SK-N-DZ (cell line): ENCODE results near the gene TP53BP2. TPM values are rescaled to one million over a fixed set of nuclear protein-coding genes. Genes with fewer than 3 reads are reported as not detected.
"Not testable (repeated sequence)": the region's sequence is repeated elsewhere in the genome, so short reads cannot be mapped to it uniquely, and the experiment has no call there.

ENCODE experiments used
- DNase-seq: peaks from one replicate; pipeline ENCODE4 v3.0.0-alpha.2; 2015; ENCODE audit warnings: low spot score
- polyA plus RNA-seq, 2 experiments: library from polyadenylated mRNA; depleted of rRNA; stranded (reverse); fragments of >200 nt; gene quantifications; 2 replicates each; pipeline ENCODE4 v1.2.3, GENCODE V29; 2014

The TP53BP2 gene
- polyA plus RNA-seq (2014; cell fraction: cytosol; rRNA removed), result 51.7 and 52.8 TPM in 2 replicates
- 36.7 and 42.5 TPM in 2 replicates for polyA plus RNA-seq (2014; cell fraction: nucleus; rRNA removed)

DNA sequence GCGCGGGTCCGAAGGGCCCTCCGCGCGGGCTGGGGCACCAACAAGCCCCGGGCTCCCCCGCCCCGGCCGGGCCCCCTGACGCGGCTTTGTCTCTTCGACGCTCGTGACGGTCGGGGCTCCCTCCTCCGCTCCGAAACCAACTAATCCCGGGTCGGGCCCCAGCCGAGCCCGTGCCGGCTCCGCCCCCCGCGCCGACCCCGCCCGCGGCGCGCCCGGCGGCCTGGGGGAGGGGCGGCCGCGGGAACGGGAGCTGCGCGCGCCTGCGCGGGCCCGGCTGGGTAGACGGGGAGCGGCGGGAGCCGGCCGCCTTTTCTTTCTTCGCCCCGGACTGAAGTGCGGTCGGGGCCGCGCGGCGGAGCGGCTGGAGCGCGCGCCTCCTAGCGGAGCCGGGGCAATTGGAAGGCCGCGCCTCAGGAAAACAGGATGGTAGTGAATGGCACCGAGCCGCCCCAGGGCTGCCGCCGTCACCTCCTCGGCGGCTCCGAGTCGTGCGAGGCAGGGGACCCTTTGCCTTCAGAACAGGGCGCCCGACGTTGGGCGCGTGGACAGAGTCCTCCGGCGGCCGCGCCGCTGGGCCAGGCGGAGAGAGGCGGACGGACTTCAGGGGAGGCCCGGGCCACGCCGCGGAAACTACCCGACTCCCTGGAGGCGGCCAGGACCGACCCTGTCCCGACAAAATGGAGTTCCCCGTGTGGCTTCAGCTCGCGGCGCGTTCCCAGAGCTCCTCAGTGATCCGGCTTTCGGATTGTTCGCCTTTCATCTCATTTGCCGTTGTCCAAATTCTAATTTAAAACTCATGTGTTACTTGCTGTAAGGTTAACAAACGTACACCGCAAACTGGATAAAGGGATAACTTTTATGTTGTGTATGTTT lies at the start of gene TP53BP2:
TSS of gene TP53BP2 (minus strand) at position 138 of the 873 bp plus-strand sequence. CDS start 267 bp downstream, outside the sequence.
- DNase-seq, result peak; percentile 86

- DNase-seq, result not testable (repeated sequence)
These were observed 44.7 kb upstream of the TP53BP2 start for GRCh38 chr1:223890494-223890893.

DNA sequence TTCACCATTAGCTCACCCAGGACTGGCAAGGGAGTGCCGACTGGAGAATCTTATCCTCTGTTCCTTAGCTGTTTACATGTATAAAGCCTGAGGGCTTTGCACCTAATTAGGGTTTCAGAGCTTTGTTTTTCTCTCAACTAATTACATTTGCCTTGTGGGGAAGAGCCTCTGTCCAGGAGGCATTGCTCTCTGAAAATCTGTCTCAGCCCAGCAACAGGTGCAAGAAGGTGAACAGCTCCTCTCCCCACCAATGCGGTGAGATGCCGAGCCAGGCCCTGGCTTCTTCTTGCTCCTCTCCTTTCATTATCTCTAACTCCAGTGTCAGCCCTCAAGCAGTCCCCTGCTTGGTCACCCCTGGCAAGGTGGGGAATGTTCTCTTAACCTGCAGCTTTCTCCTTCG lies 43.6 kb upstream of the TP53BP2 start:
- DNase-seq, result not testable (repeated sequence)

- no peak for DNase-seq
These were observed 42.1 kb upstream of the TP53BP2 start for GRCh38 chr1:223887747-223888418.

- DNase-seq, result no peak
These were observed 40.8 kb upstream of the TP53BP2 start for GRCh38 chr1:223886516-223886921.

- DNase-seq, result no peak
These were observed 39.9 kb upstream of the TP53BP2 start for GRCh38 chr1:223885614-223886013.

DNA sequence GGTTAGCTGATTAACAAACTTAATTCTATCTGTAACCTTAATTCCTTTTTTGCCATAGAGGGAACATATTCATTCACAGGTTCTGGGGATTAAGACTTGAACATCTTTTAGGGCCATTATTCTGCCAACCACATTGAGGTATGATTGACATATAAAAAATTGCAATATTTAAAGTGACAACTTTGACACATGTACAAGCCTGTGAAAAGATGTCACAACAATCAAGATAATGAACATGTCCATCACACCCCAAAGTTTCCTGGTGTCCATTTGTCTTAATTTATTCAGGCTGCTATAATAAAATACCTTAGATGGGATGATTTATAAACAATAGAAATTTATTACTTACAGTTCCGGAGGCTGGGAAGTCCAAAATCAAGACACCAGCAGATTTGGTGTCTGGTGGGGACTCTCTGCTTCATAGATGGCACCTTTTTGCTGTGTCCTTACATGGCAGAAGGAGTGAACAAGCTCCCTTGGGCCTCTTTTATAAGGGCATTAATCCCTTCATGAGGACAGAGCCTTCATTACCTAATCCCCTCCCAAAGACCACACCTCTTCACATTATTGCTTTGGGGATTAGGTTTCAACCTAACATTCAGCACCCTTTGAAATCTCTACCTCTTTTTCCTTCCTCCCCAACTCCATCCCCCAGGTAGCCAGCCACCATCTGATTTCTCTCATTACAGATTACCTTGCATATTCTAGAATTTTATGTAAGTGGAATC lies 33.0 kb upstream of the TP53BP2 start:
- no peak for DNase-seq

DNA sequence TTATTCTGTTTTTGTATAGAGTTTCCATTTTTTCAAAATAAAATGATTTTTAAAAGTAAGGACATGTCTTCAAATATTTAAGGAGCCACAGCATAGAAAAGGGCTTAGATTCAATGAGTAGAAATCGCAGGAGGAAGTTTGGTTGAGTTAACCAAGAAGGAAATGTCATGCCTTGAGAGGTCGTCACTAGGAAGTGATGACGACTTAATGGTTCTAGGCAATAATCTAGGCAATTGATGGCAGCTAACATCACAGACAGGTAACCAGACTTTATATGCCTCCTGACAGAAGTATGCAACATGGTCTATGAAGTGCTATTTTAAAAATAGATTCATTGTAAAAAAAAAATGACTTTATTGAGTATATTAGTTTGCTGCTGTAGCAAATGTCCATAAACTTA lies 32.1 kb upstream of the TP53BP2 start:
- DNase-seq, result no peak

DNA sequence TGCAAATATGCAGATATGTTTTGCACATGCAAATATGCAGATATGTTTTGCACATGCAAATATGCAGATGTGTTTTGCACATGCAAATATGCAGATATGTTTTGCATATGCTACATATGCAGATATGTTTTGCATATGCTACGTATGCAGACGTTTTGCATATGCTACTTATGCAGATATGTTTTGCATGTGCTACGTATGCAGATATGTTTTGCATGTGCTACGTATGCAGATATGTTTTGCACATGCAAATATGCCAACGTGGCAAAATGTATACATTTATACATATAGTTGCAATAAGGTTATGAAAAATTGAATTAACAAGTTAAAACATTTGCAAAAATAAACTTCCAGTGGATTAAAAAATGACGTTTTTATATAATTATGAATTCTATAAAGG lies 30.8 kb upstream of the TP53BP2 start:
- no peak for DNase-seq

DNA sequence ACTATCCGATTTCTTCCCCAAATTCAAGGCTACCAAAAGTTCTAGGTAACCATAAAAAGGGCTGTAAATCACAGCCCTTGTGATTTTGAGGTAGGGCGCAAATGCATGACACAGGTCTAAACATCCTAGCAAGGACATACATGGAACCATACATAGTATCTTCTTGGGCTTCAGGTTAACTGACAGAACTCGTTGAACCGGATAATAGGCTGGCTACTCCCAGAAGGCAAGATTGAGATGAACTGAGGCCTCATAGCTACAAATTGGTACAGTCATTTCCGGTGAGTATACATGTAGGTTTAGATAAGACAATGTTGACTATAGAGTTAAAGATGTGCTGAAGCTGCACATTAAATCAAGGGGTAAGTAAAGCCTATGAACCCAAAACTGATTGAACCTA lies 27.3 kb upstream of the TP53BP2 start:
- DNase-seq, result no peak

- DNase-seq, result no peak
These were observed 26.7 kb upstream of the TP53BP2 start for GRCh38 chr1:223872308-223872901.

DNA sequence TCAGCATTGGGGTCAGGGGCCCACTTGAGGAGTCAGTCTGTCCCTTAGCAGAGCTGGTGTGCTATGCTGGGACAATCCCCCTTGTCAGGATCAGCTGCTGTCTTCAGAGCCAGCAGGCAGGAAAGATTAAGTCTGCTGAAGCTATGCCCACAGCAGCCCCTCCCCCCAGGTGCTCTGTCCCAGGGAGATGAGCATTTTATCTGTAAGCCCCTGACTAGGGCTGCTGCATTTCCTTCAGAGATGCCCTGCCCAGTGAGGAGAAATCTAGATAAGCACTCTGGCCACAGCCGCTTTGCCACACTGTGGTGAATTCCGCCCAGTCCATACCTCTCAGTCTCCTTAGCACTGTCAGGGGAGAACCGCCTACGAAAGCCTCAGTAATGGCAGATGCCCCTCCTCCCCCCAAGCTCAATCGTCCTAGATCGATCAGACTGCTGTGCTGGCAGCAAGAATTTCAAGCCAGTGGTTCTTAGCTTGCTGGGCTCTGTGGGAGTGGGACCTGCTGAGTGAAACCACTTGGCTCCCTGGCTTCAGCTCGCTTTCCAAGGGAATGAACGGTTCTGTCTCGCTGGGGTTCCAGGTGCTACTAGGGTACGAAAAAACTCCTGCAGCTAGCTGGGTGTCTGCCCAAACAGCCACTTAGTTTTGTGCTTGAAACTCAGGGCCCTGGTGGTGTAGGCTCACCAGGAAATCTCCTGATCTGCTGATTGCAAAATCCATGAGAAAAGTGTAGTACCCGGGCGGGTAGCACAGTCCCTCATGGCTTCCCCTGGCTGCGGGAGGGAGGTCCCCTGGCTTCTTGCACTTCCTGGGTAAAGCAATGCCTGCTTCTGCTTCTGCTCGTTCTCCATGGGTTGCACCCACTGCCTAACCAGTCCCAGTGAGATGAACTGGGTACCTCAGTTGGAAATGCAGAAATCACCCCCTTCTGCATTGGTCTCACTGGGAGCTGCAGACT lies 25.1 kb upstream of the TP53BP2 start:
- DNase-seq, result peak; percentile 37

GRCh38 chr1:223864599-223865368 lies 19.0 kb upstream of the TP53BP2 start:
- not testable (repeated sequence) for DNase-seq

DNA sequence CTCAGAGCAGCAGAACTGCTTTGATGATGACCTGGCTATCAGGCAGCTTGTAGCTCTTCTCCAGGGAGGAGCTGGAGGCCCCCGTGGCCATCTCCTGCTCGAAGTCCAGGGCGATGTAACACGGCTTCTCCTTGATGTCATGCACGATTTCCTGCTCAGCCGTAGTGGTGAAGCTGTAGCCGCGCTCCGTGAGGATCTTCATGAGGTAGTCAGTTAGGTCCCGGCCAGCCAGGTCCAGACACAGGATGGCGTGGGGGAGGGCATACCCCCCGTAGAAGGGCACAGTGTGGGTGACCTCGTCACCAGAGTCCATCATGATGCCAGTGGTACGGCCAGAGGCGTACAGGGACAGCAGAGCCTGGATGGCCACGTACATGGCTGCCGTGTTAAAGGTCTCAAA lies 18.3 kb upstream of the TP53BP2 start:
- no peak for DNase-seq

DNA sequence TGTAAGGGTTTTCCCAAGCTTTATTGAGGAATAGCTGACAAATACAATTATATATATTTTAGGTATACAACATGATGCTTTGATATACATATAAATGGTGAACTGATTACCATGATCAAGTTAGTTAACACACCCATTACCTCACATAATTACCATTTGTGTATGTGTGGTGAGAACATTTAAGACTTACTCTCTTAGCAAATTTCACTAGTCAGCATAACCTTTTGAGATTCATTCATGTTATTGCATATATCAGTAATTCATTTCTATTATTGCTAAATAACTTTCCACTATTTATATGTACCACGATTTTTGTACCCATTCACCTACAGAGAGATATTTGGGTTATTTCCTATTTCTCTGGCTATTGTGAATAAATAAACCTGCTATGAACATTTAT lies 16.2 kb upstream of the TP53BP2 start:
- DNase-seq, result no peak

DNA sequence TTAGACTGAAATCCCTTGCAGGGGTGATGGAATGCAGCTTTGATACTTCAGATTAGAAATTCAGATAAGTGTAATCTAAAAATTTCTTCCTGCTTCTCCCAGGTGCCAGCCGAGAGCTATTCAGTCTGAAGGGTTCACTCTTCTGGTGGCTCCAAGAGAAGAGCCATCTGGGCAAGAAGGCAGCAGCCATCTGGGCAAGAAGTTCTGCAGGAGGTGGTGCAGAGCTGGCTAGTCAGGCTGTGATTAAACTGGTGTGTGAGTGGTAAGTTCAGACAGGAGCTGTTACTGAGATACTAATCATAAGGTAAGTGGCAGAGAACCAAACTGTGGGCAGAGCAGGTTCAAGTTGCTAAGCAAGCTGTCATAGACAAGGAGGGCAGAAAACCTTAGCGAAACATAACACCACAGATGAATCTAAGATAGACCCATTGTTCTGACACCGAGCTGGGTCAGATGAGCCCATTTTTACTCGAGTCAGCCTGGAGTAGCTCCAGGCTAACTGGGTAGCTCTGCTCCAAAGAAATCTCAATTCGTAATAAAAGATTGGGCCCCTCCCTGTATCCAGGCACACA lies 14.4 kb upstream of the TP53BP2 start:
- no peak for DNase-seq

DNA sequence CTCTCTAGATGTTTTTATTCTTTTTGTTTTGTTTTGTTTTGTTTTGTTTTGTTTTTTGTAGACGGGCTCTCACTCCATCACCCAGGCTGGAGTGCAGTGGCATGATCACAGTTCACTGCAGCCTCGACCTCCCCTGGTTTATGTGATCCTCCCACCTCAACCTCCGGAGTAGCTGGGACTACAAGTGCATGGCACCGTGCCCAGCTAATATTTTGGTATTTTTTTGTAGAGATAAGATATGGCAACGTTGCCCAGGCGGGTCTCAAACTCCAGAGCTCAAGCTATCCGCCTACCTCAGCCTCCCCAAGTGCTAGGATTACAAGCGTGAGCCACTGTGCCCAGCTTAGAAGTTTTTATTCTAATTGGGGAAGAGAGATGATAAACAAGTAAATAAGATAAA lies 13.3 kb upstream of the TP53BP2 start:
- DNase-seq, result no peak

DNA sequence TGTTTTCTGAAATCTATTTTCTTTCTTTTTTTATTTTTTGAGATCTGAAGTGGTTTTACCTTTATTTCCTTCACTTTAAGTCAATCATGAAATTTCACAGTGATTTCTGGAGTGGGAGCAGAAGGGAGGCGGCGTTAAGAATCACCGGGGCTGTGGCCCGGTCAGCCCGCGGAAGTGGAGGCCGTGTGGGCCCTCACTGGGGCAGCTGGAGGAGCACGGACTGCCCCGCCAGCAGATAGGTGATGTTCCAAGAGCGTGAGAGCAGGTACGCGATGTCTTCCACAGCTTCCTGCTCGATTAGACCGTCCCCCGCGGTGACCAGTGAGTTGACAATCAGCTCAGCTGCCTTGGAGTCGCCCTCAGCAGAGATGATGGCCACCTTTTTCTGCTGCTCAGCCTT lies 10.6 kb upstream of the TP53BP2 start:
- DNase-seq, result no peak

- DNase-seq, result no peak
These were observed 8.0 kb upstream of the TP53BP2 start for GRCh38 chr1:223853748-223854147.
